Testis (tissue), 3 donors: Measurements from ENCODE around the gene SUDS3. TPM values are rescaled to one million over a fixed set of nuclear protein-coding genes. Genes with fewer than 3 reads are reported as not detected.

Experiments used
- DNase-seq: peaks from one replicate; pipeline ENCODE4 v3.0.0-alpha.2; 2019
- H3K27ac ChIP-seq, 2 donors: fragments of 200-600 bp; sonication (generic); one replicate each; pipeline ENCODE4 v1.5.1; 2019
- H3K27me3 ChIP-seq: fragments of 200-600 bp; sonication (generic); one replicate; pipeline ENCODE4 v1.5.1; 2019
- H3K36me3 ChIP-seq: fragments of 200-600 bp; sonication (generic); one replicate; pipeline ENCODE4 v1.5.1; 2017; ENCODE audit warnings: low read depth; ENCODE audit errors: missing control alignments
- H3K4me1 ChIP-seq: fragments of 200-600 bp; sonication (generic); one replicate; pipeline ENCODE4 v1.5.1; 2019
- H3K4me3 ChIP-seq, 2 donors: fragments of 200-600 bp; sonication (generic); one replicate each; pipeline ENCODE4 v1.5.1; 2017 to 2019
- H3K9me3 ChIP-seq: fragments of 200-600 bp; sonication (generic); one replicate; pipeline ENCODE4 v1.5.1; 2017
- CTCF ChIP-seq, 3 experiments: fragments of 450-650 bp in 2 of 3; fragments of 200-600 bp in 1 of 3; sonication (generic) in 1 of 3; IDR thresholded peaks; one replicate each; pipeline ENCODE4 v1.5.1; 2016 to 2019; ENCODE audit warnings: antibody characterized with exemption in 3 of 3, mild to moderate bottlenecking in 2 of 3, moderate library complexity in 1 of 3
- POLR2A ChIP-seq: fragments of 450-650 bp; IDR thresholded peaks from one replicate; pipeline ENCODE4 v1.6.1; 2017; ENCODE audit warnings: antibody characterized with exemption, mild to moderate bottlenecking, moderate library complexity
- WGBS, 2 donors: methylation state at CpG; one replicate each; pipeline ENCODE4 v1.1.5; 2018; 5-methylcytosine and 5-hydroxymethylcytosine counted together
- intact Hi-C: fragments of 100-400 bp; cut with DNase I; formaldehyde crosslinking; loops from one replicate; pipeline ENCODE4 v1.15.1; 2023; ENCODE audit warnings: low total_unique reads
- polyA plus RNA-seq: library from polyadenylated mRNA; stranded (reverse); fragments of 350-450 nt; fragmentation: Illumina TruSeq; extraction: RNeasy Lipid Tissue Mini Kit (QIAGEN cat#74804); gene quantifications from one replicate; pipeline ENCODE4 v1.2.3, GENCODE V29; 2014; ENCODE audit warnings: low read depth, low replicate concordance; ENCODE audit not compliant: insufficient read depth
- total RNA-seq, 2 donors: library from RNA; depleted of rRNA; stranded (reverse); fragments of >200 nt; gene quantifications; one replicate each; pipeline ENCODE4 v1.2.3, GENCODE V29; 2016

Gene SUDS3
- total and polyA plus RNA-seq, 3 donors from 2014 or later, result 42.3 to 89.1 (median 73.1) TPM

- Histone ChIP-seq H3K4me1 (no peaks in the 10 kb centered on the region), H3K27ac (no peak overlapping the region), H3K4me3 (no peak overlapping the region), H3K9me3 (no peaks in the 10 kb centered on the region), H3K36me3 (no peaks in the 10 kb centered on the region), H3K27me3 (no peaks in the 10 kb centered on the region)
- 75 to 79% methylated on average over 3 of the region's 3 CpGs for WGBS, 2 donors
- no peak for DNase-seq
- intact Hi-C loops, result no loop called here
- TF ChIP-seq CTCF (IDR thresholded peaks at IDR 0.05) (no peak), POLR2A (no peak)
Observed at GRCh38 chr12:118330421-118331018, 45.8 kb upstream of the SUDS3 start.

GRCh38 chr12:118332511-118332910 is 43.8 kb upstream of the SUDS3 start:
- Histone ChIP-seq H3K27ac (no peak overlapping the region), H3K27me3 (no peaks in the 10 kb centered on the region), H3K36me3 (no peaks in the 10 kb centered on the region), H3K4me3 (no peak overlapping the region), H3K9me3 (no peaks in the 10 kb centered on the region), H3K4me1 (no peaks in the 10 kb centered on the region)
- intact Hi-C loops, result no loop called here
- 88 to 92% methylated on average over 4 of the region's 4 CpGs for WGBS, 2 donors
- DNase-seq, result no peak
- TF ChIP-seq CTCF (IDR thresholded peaks at IDR 0.05) (no peak), POLR2A (no peak)

GRCh38 chr12:118334241-118334640 is 42.1 kb upstream of the SUDS3 start:
- 96% methylated on average over 3 of the region's 3 CpGs for WGBS, 2 donors
- H3K9me3 ChIP-seq, result no peaks in the 10 kb centered on the region

GRCh38 chr12:118334939-118335567 is 41.3 kb upstream of the SUDS3 start:
- Histone ChIP-seq H3K4me1 (no peaks in the 10 kb centered on the region), H3K9me3 (no peaks in the 10 kb centered on the region), H3K4me3 (no peak overlapping the region), H3K27ac (no peak overlapping the region), H3K36me3 (no peaks in the 10 kb centered on the region), H3K27me3 (no peaks in the 10 kb centered on the region)
- intact Hi-C loops, result no loop called here
- no peak for DNase-seq
- WGBS, 2 donors, result 94 to 95% methylated on average over 3 to 4 of the region's 4 CpGs
- no peak for TF ChIP-seq CTCF (IDR thresholded peaks at IDR 0.05)
- TF ChIP-seq POLR2A, result no peak

More at GRCh38 chr12:118334241-118334640, 42.1 kb upstream of the SUDS3 start:
- TF ChIP-seq CTCF (IDR thresholded peaks at IDR 0.05), result no peak
- no peak for TF ChIP-seq POLR2A
- H3K36me3 ChIP-seq, result no peaks in the 10 kb centered on the region
- no peak overlapping the region for H3K27ac ChIP-seq
- no peaks in the 10 kb centered on the region for H3K27me3 ChIP-seq
- no peak for DNase-seq
- H3K4me1 ChIP-seq, result no peaks in the 10 kb centered on the region
- intact Hi-C loops, result no loop called here
- no peak overlapping the region for H3K4me3 ChIP-seq

- WGBS, 2 donors, result 87 to 90% methylated on average over 2 of the region's 2 CpGs
Observed at GRCh38 chr12:118336123-118336522, 40.2 kb upstream of the SUDS3 start.

More at GRCh38 chr12:118336123-118336522, 40.2 kb upstream of the SUDS3 start:
- DNase-seq, result no peak
- TF ChIP-seq POLR2A (no peak), CTCF (IDR thresholded peaks at IDR 0.05) (no peak)
- Histone ChIP-seq H3K27me3 (no peaks in the 10 kb centered on the region), H3K9me3 (no peaks in the 10 kb centered on the region), H3K4me1 (no peaks in the 10 kb centered on the region), H3K27ac (no peak overlapping the region), H3K36me3 (no peaks in the 10 kb centered on the region), H3K4me3 (no peak overlapping the region)
- intact Hi-C loops, result no loop called here
